LNCAP (cell line): Measurements from ENCODE around the gene TRIO.

Source experiments
- CTCF ChIP-seq: fragments of 450-650 bp; IDR thresholded peaks from 2 replicates; pipeline ENCODE4 v1.5.1; 2017; ENCODE audit warnings: mild to moderate bottlenecking

Gene TRIO

GRCh38 chr5:14144586-14145434, 1.7 kb downstream of the TRIO start:
- no peak for TF ChIP-seq CTCF

GRCh38 chr5:14145435-14146334, 2.5 kb downstream of the TRIO start:
- TF ChIP-seq CTCF = no peak

GRCh38 chr5:14146725-14147124, 3.6 kb downstream of the TRIO start:
- no peak for TF ChIP-seq CTCF

DNA sequence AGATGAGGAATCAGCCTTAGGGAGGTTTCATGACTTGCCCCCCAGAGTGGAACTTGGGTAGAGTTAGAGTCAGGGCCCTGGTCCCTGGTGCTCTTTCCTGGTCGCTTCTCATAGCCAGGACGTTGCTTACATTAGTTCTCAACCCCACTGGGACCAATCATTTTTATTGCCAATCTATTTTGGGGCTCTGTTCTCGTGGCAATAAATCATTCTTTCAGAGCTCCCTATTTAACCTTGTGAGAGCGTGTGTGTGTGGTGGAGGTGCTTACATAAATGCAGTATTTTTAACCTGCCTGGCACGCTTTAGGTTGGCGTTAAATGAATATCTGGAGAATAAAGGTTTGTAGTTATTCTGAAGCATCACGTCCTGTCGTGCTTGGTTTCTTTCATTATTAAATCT, 4.1 kb downstream of the TRIO start:
- TF ChIP-seq CTCF = no peak

- TF ChIP-seq CTCF = no peak
Measured at GRCh38 chr5:14148483-14148882, 5.3 kb downstream of the TRIO start.

- no peak for TF ChIP-seq CTCF
Measured at GRCh38 chr5:14148890-14149671, 5.9 kb downstream of the TRIO start.

DNA sequence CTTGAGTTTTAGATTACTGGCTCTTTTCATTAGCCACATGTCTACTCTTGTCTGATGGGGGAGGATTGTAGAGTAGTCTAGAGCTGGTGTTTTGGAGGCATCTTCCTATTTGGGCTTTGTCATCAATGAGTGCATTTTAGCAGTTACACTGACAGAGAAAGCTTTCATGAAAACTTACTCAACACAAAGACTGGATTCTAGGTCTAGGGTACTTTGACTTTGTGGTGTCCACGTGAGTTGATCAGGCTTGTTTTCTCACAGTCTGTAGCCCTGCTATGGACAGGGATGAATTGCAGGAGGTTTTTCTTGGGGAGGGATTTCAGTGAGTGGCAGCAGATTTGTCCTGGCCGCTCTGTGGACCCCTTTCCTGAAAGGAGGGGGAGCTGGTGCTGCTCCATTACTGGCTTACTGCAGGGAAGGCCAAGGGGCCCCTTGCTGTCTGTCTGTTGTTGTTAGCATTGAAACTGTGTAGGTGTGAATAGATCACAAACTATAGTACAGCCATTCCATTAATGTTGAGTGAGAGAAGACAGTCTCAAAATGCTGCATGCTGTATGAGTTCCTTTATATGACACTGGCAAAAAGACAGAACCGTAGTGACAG, 6.6 kb downstream of the TRIO start:
- no peak for TF ChIP-seq CTCF
